Measurements from ENCODE around the gene TMEM87B. TPM values are rescaled to one million over a fixed set of nuclear protein-coding genes. Genes with fewer than 3 reads are reported as not detected.

Gene TMEM87B
- total and polyA plus RNA-seq, 7 experiments from 2014 or later, result 7.3 to 26.9 (median 15.4) TPM

GRCh38 chr2:112156152-112156986, 101.3 kb downstream of the TMEM87B start:
- Histone ChIP-seq H3K4me1 (ENCODE audit: control insufficient read depth in 2 of 2, insufficient read depth in 2 of 2, low read length in 2 of 2) (peaks cover 18 to 25% of the 10 kb centered on the region in 2 donors), H3K9me3 (ENCODE audit: control insufficient read depth in 2 of 3, low read length in 3 of 3) (no peaks in the 10 kb centered on the region), H3K36me3 (ENCODE audit: control insufficient read depth in 2 of 3, insufficient read depth in 3 of 3, low read length in 3 of 3) (no peaks in the 10 kb centered on the region), H3K27ac (ENCODE audit: low read depth, low read length) (peak overlapping the region; percentile 56), H3K27me3 (ENCODE audit: control insufficient read depth in 2 of 2, insufficient read depth in 2 of 2, low read length in 2 of 2) (no peaks in the 10 kb centered on the region), H3K4me3 (ENCODE audit: low read length) (peak overlapping the region; percentile 25)
- no peaks in the 10 kb centered on the region for H3K27me3 Mint-ChIP-seq
- ChIA-PET POLR2A (interaction anchor here (1.0 to 2.3 kb wide), 8 partner anchors 17 to 34 kb away, joined by 3 to 26 read pairs (median 5); partner anchors contain the start of gene FBLN7), CTCF (no interaction called here)
- H3K27ac Mint-ChIP-seq, result peak overlapping the region; percentile 85 to 96 (median 90)
- ATAC-seq (peak; percentile 22), DNase-seq (peak in 6 of 9 donors; percentile 10 to 61 (median 22))
- peak overlapping the region; percentile 58 to 89 (median 84) for H3K4me3 Mint-ChIP-seq
- H3K9me3 Mint-ChIP-seq, result no peaks in the 10 kb centered on the region
- H3K36me3 Mint-ChIP-seq, result no peaks in the 10 kb centered on the region
- peaks cover 15 to 47% (median 38%) of the 10 kb centered on the region in 7 donors for H3K4me1 Mint-ChIP-seq
- intact Hi-C loops (cut with micrococcal nuclease), result loop anchor here in 1 of 2 donors (1.0 kb wide), 1 partner anchor 32 kb away; no protein-coding TSS in a partner anchor

DNA sequence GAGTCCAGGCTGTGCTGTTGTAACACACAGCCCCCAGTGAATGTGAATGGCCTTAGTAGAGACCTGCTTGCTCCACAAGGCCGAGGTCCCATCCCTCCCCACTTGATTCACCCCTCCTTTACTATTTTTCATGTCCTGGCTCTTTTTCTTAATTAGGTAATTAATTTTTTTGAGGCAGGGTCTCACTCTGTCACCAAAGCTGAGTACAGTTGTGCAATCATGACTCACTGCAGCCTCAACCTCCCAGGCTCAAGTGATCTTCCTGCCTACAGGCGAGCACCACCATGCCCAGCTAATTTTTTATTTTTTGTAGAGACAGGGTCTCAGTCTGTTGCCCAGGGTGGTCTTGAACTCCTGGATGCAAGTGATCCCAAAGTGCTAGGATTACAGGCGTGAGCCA, 102.4 kb downstream of the TMEM87B start:
- H3K4me1 Mint-ChIP-seq, result peaks cover 15 to 47% (median 38%) of the 10 kb centered on the region in 7 donors
- H3K27ac ChIP-seq (ENCODE audit: low read depth, low read length), result no peak overlapping the region
- peaks cover 18 to 25% of the 10 kb centered on the region in 2 donors for H3K4me1 ChIP-seq (ENCODE audit: control insufficient read depth in 2 of 2, insufficient read depth in 2 of 2, low read length in 2 of 2)
- POLR2A ChIA-PET, result interaction anchor here (0.6 kb wide), 1 partner anchor 138 kb away, joined by 3 read pairs; no protein-coding TSS in a partner anchor
- H3K36me3 Mint-ChIP-seq, result no peaks in the 10 kb centered on the region
- intact Hi-C loops (cut with micrococcal nuclease), result no loop called here
- peak overlapping the region in 6 of 10 donors; percentile 25 to 51 (median 42) for H3K4me3 Mint-ChIP-seq
- H3K4me3 ChIP-seq (ENCODE audit: low read length), result no peak overlapping the region
- no peaks in the 10 kb centered on the region for H3K36me3 ChIP-seq (ENCODE audit: control insufficient read depth in 2 of 3, insufficient read depth in 3 of 3, low read length in 3 of 3)
- H3K9me3 ChIP-seq (ENCODE audit: control insufficient read depth in 2 of 3, low read length in 3 of 3), result no peaks in the 10 kb centered on the region
- CTCF ChIA-PET, result no interaction called here
- H3K27me3 ChIP-seq (ENCODE audit: control insufficient read depth in 2 of 2, insufficient read depth in 2 of 2, low read length in 2 of 2), result no peaks in the 10 kb centered on the region
- H3K9me3 Mint-ChIP-seq, result no peaks in the 10 kb centered on the region
- DNase-seq (no peak), ATAC-seq (no peak)
- H3K27ac Mint-ChIP-seq, result peak overlapping the region in 3 of 9 donors; percentile 2 to 70 (median 51)
- H3K27me3 Mint-ChIP-seq, result no peaks in the 10 kb centered on the region

DNA sequence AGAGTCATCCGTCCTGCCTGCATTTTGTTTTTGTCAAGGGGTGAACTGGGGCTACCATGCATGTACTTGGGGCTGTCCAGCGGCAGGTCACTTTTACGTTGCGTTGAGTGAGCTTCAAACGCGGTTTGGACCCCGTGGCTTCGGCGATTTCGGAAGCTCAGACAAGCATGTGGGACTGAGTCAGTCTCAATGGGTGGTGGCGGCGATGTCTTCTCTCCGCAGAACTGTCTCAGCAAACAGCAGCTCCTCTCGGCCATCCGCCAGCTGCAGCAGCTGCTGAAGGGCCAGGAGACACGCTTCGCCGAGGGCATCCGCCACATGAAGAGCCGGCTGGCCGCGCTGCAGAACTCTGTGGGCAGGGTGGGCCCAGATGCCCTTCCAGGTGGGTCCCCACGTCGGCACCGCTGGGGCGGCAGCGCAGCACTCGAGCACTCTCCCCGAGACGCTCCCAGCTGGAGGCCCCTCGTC, 104.4 kb downstream of the TMEM87B start:
- Mint-ChIP-seq H3K36me3 (no peaks in the 10 kb centered on the region), H3K4me3 (peak overlapping the region in 1 of 10 donors; percentile 42), H3K27me3 (no peaks in the 10 kb centered on the region), H3K27ac (peak overlapping the region in 1 of 9 donors; percentile 37), H3K4me1 (peaks cover 15 to 37% (median 31%) of the 10 kb centered on the region in 7 donors), H3K9me3 (no peaks in the 10 kb centered on the region)
- H3K36me3 ChIP-seq (ENCODE audit: control insufficient read depth in 2 of 3, insufficient read depth in 3 of 3, low read length in 3 of 3), result no peaks in the 10 kb centered on the region
- intact Hi-C loops (cut with micrococcal nuclease), result no loop called here
- peaks cover 18 to 23% of the 10 kb centered on the region in 2 donors for H3K4me1 ChIP-seq (ENCODE audit: control insufficient read depth in 2 of 2, insufficient read depth in 2 of 2, low read length in 2 of 2)
- H3K27ac ChIP-seq (ENCODE audit: low read depth, low read length), result no peak overlapping the region
- no peaks in the 10 kb centered on the region for H3K27me3 ChIP-seq (ENCODE audit: control insufficient read depth in 2 of 2, insufficient read depth in 2 of 2, low read length in 2 of 2)
- ChIA-PET POLR2A (no interaction called here), CTCF (no interaction called here)
- no peaks in the 10 kb centered on the region for H3K9me3 ChIP-seq (ENCODE audit: control insufficient read depth in 2 of 3, low read length in 3 of 3)
- ATAC-seq (no peak), DNase-seq (no peak)
- H3K4me3 ChIP-seq (ENCODE audit: low read length), result no peak overlapping the region

- no peaks in the 10 kb centered on the region for H3K27me3 ChIP-seq (ENCODE audit: control insufficient read depth in 2 of 2, insufficient read depth in 2 of 2, low read length in 2 of 2)
- peaks cover 9 to 12% of the 10 kb centered on the region in 2 donors for H3K4me1 ChIP-seq (ENCODE audit: control insufficient read depth in 2 of 2, insufficient read depth in 2 of 2, low read length in 2 of 2)
- Mint-ChIP-seq H3K4me3 (peak overlapping the region in 1 of 10 donors; percentile 12), H3K36me3 (no peaks in the 10 kb centered on the region), H3K9me3 (no peaks in the 10 kb centered on the region), H3K27ac (peak overlapping the region in 4 of 9 donors; percentile 32 to 63 (median 52)), H3K27me3 (no peaks in the 10 kb centered on the region), H3K4me1 (peaks cover 10 to 26% (median 20%) of the 10 kb centered on the region in 7 donors)
- no peak overlapping the region for H3K27ac ChIP-seq (ENCODE audit: low read depth, low read length)
- intact Hi-C loops (cut with micrococcal nuclease), result no loop called here
- ATAC-seq (no peak), DNase-seq (no peak)
- no peak overlapping the region for H3K4me3 ChIP-seq (ENCODE audit: low read length)
- CTCF ChIA-PET, result no interaction called here
- no peaks in the 10 kb centered on the region for H3K36me3 ChIP-seq (ENCODE audit: control insufficient read depth in 2 of 3, insufficient read depth in 3 of 3, low read length in 3 of 3)
- no peaks in the 10 kb centered on the region for H3K9me3 ChIP-seq (ENCODE audit: control insufficient read depth in 2 of 3, low read length in 3 of 3)
- POLR2A ChIA-PET, result no interaction called here
Measured at GRCh38 chr2:112160283-112161250, 105.5 kb downstream of the TMEM87B start.

DNA sequence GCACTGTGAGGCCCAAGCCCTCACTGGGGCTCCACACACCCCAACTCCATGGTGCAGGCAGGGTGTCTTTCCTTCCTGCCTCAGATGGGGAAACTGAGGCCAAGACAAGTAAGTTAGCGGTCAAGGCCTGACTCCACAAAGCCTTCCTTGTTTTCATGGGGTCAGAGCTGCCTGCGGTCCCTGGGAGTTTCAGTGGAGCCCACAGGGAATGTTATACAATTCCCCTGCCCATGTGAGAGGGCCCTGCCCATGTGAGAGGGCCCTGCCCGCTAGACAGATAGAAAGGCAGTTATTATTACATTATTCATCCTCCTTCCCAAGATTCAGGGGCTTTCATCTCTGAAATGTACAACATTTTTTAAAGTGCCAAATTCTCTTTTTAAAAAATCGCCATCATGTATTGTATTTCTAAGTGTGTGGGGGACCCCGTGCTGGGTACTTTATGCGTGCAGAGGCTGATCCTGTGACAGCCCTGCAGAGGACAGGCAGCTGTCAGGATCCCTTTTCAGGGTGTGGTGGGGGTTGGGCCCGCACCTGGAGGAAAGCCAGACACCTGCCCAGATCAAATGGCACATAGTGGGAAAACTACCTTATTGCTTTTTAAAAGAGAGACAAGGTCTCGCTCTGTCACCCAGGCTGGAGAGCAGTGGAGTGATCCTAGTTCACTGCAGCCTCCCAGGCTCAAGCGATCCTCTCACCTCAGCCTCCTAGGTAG, 106.5 kb downstream of the TMEM87B start:
- Mint-ChIP-seq H3K4me3 (no peak overlapping the region), H3K9me3 (no peaks in the 10 kb centered on the region), H3K36me3 (no peaks in the 10 kb centered on the region), H3K27ac (no peak overlapping the region), H3K27me3 (no peaks in the 10 kb centered on the region), H3K4me1 (peaks cover 2 to 16% (median 10%) of the 10 kb centered on the region in 7 donors)
- Histone ChIP-seq H3K27me3 (ENCODE audit: control insufficient read depth in 2 of 2, insufficient read depth in 2 of 2, low read length in 2 of 2) (no peaks in the 10 kb centered on the region), H3K36me3 (ENCODE audit: control insufficient read depth in 2 of 3, insufficient read depth in 3 of 3, low read length in 3 of 3) (no peaks in the 10 kb centered on the region), H3K9me3 (ENCODE audit: control insufficient read depth in 2 of 3, low read length in 3 of 3) (no peaks in the 10 kb centered on the region), H3K4me3 (ENCODE audit: low read length) (no peak overlapping the region), H3K4me1 (ENCODE audit: control insufficient read depth in 2 of 2, insufficient read depth in 2 of 2, low read length in 2 of 2) (peaks cover under 1 to 2% of the 10 kb centered on the region in 2 donors), H3K27ac (ENCODE audit: low read depth, low read length) (no peak overlapping the region)
- ATAC-seq (no peak), DNase-seq (no peak)
- ChIA-PET CTCF (no interaction called here), POLR2A (no interaction called here)
- intact Hi-C loops (cut with micrococcal nuclease), result no loop called here

GRCh38 chr2:112162341-112162740, 107.3 kb downstream of the TMEM87B start:
- H3K4me3 ChIP-seq (ENCODE audit: low read length), result no peak overlapping the region
- intact Hi-C loops (cut with micrococcal nuclease), result no loop called here
- no peaks in the 10 kb centered on the region for H3K36me3 Mint-ChIP-seq
- ChIA-PET POLR2A (interaction anchor here (0.7 to 1.3 kb wide), 2 partner anchors 28 to 73 kb away, joined by 3 read pairs; no protein-coding TSS in a partner anchor), CTCF (interaction anchor here (1.1 kb wide), 1 partner anchor 30 kb away, joined by 4 read pairs; no protein-coding TSS in a partner anchor)
- H3K4me1 Mint-ChIP-seq, result peaks cover 4 to 18% (median 13%) of the 10 kb centered on the region in 7 donors
- H3K27ac ChIP-seq (ENCODE audit: low read depth, low read length), result no peak overlapping the region
- no peaks in the 10 kb centered on the region for H3K27me3 ChIP-seq (ENCODE audit: control insufficient read depth in 2 of 2, insufficient read depth in 2 of 2, low read length in 2 of 2)
- DNase-seq (no peak), ATAC-seq (no peak)
- H3K27ac Mint-ChIP-seq, result no peak overlapping the region
- H3K9me3 Mint-ChIP-seq, result no peaks in the 10 kb centered on the region
- no peaks in the 10 kb centered on the region for H3K36me3 ChIP-seq (ENCODE audit: control insufficient read depth in 2 of 3, insufficient read depth in 3 of 3, low read length in 3 of 3)
- H3K4me3 Mint-ChIP-seq, result no peak overlapping the region
- H3K4me1 ChIP-seq (ENCODE audit: control insufficient read depth in 2 of 2, insufficient read depth in 2 of 2, low read length in 2 of 2), result no peaks in the 10 kb centered on the region
- no peaks in the 10 kb centered on the region for H3K9me3 ChIP-seq (ENCODE audit: control insufficient read depth in 2 of 3, low read length in 3 of 3)
- no peaks in the 10 kb centered on the region for H3K27me3 Mint-ChIP-seq
